ENCODE results near the gene LYPLA2. TPM values are rescaled to one million over a fixed set of nuclear protein-coding genes. Genes with fewer than 3 reads are reported as not detected.
A peak's percentile ranks its signal among the peaks of the same experiment; 100 is the strongest.

LYPLA2 gene
- total RNA-seq (15.8 TPM), polyA plus RNA-seq (40.6 TPM)

DNA sequence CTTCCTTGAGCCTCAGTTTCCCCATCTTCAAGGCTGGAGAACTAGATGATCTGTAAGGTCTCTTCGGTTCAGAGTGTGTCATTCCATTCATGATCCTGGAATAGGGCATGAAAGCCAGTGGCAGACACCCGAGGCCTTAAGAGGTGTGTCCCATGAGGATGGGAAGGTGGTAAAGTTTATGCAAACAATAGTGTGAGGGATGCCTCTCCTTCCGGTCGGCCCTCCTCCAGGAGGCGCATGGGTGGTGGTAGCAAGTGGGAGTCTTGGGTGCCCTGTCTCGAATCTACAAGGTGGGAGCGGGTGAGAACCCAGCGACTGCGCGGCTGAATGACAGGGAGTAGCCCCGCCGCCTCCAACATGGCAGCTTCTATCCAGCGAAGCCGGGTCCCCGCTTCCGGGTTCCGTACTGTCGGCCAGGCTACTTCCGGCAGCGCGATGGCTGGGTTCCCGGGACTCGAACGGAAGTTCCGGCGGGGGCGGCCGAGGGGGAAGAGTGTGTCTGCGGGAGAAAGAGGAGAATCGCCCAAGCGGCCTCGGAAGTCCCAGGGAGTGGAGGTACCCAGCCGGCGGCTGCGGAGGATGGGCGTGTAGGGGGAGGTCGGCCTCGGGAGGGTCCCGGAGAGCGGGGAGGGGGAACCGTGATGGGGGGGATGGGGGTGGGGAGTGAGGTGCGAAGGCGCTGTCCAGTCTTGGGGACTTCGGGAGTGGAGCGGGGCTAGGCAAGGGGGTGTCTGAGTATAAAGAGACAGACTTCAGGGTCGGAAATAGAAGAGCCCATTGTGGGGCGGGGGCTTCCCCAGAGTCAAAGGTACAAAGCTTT, at the start of gene LYPLA2:
Gene LYPLA2, plus strand, starts transcription at position 450 of the 820 bp plus-strand sequence. CDS start 1,538 bp downstream, outside the sequence.
- DNase-seq (ENCODE audit: extremely low spot score): peak; percentile 85
- 1% methylated on average over 47 of the region's 47 CpGs for WGBS
- Histone ChIP-seq H3K4me3 (ENCODE audit: low read depth, low read length) (peak within 1 kb of the TSS; percentile 83), H3K27ac (ENCODE audit: low read depth) (peak within 1 kb of the TSS; percentile 34), H3K4me1 (ENCODE audit: insufficient read depth) (no peaks in the 10 kb centered on the region), H3K36me3 (ENCODE audit: insufficient read depth) (no peaks in the 10 kb centered on the region)

DNA sequence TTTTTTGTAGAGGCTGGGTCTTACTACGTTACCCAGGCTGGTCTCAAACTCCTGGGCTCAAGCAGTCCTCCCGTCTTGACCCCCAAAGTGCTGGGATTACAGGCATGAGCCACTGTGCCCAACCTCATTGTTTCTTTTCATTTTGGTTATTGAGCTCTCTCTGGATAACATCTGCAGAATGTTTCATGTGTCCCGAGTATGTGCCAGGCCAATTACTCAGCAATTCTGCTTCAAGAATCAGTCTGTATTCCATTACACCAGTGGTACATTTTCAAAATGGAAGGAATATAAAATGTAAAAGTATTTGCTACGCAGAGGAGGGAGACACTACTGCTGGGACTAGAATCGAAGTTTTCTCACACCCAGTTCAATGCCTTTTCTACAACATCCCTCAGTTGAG, 49.3 kb upstream of the LYPLA2 start:
- Histone ChIP-seq H3K36me3 (ENCODE audit: insufficient read depth) (no peaks in the 10 kb centered on the region), H3K4me3 (ENCODE audit: low read depth, low read length) (no peak overlapping the region), H3K27ac (ENCODE audit: low read depth) (no peak overlapping the region), H3K4me1 (ENCODE audit: insufficient read depth) (no peaks in the 10 kb centered on the region)
- DNase-seq (ENCODE audit: extremely low spot score): no peak
- WGBS: 88% methylated on average over 5 of the region's 5 CpGs

DNA sequence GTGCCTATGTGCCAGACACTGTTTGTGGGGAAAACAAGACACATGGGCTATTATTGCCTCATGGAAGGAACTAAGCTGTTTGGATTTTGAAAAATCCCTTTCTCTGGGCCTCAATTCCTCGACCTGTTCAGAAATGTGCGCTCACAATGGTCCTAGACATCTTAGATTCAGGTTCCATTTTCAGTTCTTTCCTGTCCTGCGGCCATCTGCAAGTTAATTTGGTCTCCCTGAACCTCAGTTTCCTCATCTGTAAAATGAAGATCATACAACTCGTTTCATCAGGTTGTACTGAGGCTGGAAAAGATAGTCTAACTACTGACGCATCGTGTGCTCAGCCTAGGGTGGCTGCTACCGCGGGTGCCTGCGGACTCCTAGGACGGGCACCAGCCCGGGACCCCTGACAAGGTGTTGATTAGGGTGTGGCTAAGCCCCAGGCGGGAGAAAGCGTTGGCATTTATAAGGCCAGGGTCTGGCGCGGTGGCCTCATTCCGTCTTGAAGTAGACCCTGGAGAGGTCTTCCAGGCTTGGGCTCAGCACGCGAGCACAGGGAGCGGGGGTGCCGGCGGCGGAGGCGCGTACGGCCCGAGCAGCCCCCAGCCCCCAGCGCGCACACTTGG, 48.2 kb upstream of the LYPLA2 start:
- Histone ChIP-seq H3K4me1 (ENCODE audit: insufficient read depth) (no peaks in the 10 kb centered on the region), H3K36me3 (ENCODE audit: insufficient read depth) (no peaks in the 10 kb centered on the region), H3K4me3 (ENCODE audit: low read depth, low read length) (peak overlapping the region; percentile 93), H3K27ac (ENCODE audit: low read depth) (peak overlapping the region; percentile 90)
- no peak for DNase-seq (ENCODE audit: extremely low spot score)
- WGBS: 8% methylated on average over 28 of the region's 28 CpGs

DNA sequence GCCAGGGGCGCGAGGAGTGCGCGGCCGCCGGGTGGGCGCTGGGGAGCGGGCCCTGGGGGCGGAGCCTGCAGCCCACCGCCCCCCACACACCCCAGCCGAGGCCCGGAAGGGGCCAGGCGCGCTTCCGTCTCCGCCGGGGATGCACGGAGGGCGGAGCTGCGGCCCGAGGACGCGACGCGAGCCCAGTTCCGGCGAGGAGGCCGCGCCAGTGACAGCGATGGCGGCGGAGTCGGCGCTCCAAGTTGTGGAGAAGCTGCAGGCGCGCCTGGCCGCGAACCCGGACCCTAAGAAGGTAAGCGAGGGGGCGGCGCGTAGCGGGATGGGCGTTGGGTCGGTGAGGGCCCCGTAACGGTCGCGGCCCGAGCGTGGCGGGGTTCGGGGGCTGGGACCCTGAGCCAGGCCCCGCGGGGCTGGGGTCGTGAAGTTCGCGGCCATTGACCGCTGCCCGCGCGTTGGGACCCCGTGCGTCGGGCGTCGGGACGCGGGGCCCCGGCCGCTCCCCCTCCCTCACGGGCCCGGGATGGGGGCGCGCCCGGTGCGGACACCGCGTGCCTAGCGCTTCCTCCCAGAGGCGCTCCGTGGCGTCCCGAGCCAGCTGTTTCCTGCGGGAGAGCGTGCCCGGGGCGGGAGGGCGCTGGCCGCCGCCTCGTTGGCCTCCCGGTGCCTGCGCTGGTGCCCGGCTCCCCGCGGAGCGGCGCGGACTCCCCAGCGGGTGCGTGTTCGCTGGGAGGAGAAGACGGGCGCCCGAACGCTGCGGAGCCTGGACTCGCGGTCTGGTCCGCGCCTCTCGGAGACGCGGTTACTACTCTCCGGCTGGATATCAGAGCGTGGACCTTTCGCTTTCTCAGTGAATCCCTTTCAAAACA, 47.4 kb upstream of the LYPLA2 start, which contains the start of gene ELOA:
Gene ELOA, plus strand, starts transcription at position 185 of the 866 bp plus-strand sequence. Its CDS starts 33 bp downstream, at position 218.
- peak within 1 kb of the TSS; percentile 90 for H3K27ac ChIP-seq (ENCODE audit: low read depth)
- no peaks in the 10 kb centered on the region for H3K4me1 ChIP-seq (ENCODE audit: insufficient read depth)
- H3K36me3 ChIP-seq (ENCODE audit: insufficient read depth): no peaks in the 10 kb centered on the region
- under 1% methylated on average over 119 of the region's 119 CpGs for WGBS
- peak within 1 kb of the TSS; percentile 93 for H3K4me3 ChIP-seq (ENCODE audit: low read depth, low read length)
- peak; percentile 18 for DNase-seq (ENCODE audit: extremely low spot score)

DNA sequence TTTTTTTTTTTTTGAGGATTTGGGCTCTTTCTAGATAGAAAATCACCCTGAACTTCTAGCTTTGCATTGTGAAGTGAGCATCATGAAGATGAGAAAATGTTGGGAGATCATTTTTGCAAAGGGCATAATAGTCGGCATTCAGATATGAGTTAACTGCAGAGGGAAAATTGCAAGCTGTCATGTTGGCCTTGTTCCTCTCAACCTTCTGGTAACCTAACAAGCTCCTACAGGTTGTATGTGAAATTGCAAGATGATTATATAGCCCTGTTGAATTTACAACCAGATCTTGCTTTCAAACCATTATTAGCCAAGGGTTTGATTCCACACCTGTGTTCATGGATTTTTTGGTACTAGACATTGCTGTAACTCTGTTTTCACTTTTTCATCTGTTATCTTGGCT, 45.4 kb upstream of the LYPLA2 start:
- no peak overlapping the region for H3K4me3 ChIP-seq (ENCODE audit: low read depth, low read length)
- no peaks in the 10 kb centered on the region for H3K36me3 ChIP-seq (ENCODE audit: insufficient read depth)
- no peak overlapping the region for H3K27ac ChIP-seq (ENCODE audit: low read depth)
- no peak for DNase-seq (ENCODE audit: extremely low spot score)
- H3K4me1 ChIP-seq (ENCODE audit: insufficient read depth): no peaks in the 10 kb centered on the region
- WGBS: 63% methylated on average over 1 of the region's 1 CpG

DNA sequence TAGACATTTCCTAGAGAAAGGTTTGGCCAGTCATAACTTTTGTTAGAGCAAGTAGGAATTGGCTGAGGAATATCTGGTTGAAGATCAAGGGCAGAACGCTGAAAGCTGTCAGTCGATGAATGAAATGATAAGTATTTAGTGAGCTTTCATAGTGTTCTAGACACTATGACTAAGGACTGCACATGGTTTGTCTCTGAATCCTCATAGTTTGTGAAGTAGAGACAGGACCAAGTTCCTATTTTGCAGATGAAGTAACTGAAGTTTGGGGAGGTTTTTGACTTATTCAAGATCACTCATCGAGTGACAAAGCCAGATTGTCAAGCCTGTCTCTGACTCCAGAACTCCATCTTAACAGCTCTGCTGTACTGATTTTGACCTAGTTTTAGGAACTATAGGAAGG, 42.9 kb upstream of the LYPLA2 start:
- H3K4me1 ChIP-seq (ENCODE audit: insufficient read depth): no peaks in the 10 kb centered on the region
- 78% methylated on average over 3 of the region's 3 CpGs for WGBS
- H3K27ac ChIP-seq (ENCODE audit: low read depth): no peak overlapping the region
- H3K36me3 ChIP-seq (ENCODE audit: insufficient read depth): peaks cover 5% of the 10 kb centered on the region
- no peak for DNase-seq (ENCODE audit: extremely low spot score)
- no peak overlapping the region for H3K4me3 ChIP-seq (ENCODE audit: low read depth, low read length)

DNA sequence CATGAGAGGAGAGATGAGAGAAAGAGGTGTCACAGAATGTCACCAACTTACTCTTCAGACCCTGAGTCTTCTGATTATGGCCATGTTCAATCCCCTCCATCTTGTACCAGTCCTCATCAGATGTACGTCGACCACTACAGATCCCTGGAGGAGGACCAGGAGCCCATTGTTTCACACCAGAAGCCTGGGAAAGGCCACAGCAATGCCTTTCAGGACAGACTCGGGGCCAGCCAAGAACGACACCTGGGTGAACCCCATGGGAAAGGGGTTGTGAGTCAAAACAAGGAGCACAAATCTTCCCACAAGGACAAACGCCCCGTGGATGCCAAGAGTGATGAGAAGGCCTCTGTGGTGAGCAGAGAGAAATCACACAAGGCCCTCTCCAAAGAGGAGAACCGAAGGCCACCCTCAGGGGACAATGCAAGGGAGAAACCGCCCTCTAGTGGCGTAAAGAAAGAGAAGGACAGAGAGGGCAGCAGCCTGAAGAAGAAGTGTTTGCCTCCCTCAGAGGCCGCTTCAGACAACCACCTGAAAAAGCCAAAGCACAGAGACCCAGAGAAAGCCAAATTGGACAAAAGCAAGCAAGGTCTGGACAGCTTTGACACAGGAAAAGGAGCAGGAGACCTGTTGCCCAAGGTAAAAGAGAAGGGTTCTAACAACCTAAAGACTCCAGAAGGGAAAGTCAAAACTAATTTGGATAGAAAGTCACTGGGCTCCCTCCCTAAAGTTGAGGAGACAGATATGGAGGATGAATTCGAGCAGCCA, 39.7 kb upstream of the LYPLA2 start:
- H3K4me3 ChIP-seq (ENCODE audit: low read depth, low read length): no peak overlapping the region
- DNase-seq (ENCODE audit: extremely low spot score): no peak
- H3K36me3 ChIP-seq (ENCODE audit: insufficient read depth): peaks cover 12% of the 10 kb centered on the region
- H3K4me1 ChIP-seq (ENCODE audit: insufficient read depth): no peaks in the 10 kb centered on the region
- 69% methylated on average over 11 of the region's 11 CpGs for WGBS
- no peak overlapping the region for H3K27ac ChIP-seq (ENCODE audit: low read depth)

DNA sequence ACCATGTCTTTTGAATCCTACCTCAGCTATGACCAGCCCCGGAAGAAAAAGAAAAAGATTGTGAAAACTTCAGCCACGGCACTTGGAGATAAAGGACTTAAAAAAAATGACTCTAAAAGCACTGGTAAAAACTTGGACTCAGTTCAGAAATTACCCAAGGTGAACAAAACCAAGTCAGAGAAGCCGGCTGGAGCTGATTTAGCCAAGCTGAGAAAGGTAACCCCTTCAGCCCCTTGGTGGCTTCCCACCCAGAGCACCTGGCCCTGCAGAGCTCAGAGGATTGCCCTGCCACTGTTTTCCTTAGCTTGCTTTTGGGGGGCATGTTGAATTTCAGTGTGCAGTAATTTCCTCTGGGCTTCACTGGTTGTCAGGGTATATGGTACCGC, 39.1 kb upstream of the LYPLA2 start:
- WGBS: 83% methylated on average over 4 of the region's 4 CpGs
- no peaks in the 10 kb centered on the region for H3K4me1 ChIP-seq (ENCODE audit: insufficient read depth)
- no peak for DNase-seq (ENCODE audit: extremely low spot score)

DNA sequence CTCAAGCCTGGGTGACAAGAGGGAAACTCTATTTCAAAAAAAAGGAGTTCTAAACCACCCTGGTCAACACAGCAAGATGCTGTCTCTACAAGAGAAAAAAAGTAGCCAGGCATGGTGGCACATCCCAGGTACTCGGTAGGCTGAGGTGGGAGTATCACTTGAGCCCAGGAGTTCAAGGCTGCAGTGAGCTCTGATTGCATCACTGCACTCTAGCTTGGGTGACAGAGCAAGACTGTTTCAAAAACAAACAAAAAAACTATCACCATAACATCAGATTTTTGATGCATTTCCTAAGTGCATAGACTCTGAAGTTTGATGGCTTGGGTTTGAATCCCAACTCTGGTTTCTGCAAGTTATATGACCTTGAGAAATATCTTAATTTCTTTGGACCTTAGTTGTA, 38.0 kb upstream of the LYPLA2 start:
- no peak for DNase-seq (ENCODE audit: extremely low spot score)
- no peaks in the 10 kb centered on the region for H3K4me1 ChIP-seq (ENCODE audit: insufficient read depth)
- no peak overlapping the region for H3K4me3 ChIP-seq (ENCODE audit: low read depth, low read length)
- 91% methylated on average over 1 of the region's 1 CpG for WGBS
- peaks cover 12% of the 10 kb centered on the region for H3K36me3 ChIP-seq (ENCODE audit: insufficient read depth)
- no peak overlapping the region for H3K27ac ChIP-seq (ENCODE audit: low read depth)

More for the DNA sequence above, 39.1 kb upstream of the LYPLA2 start:
- Histone ChIP-seq H3K36me3 (ENCODE audit: insufficient read depth) (peaks cover 12% of the 10 kb centered on the region), H3K4me3 (ENCODE audit: low read depth, low read length) (no peak overlapping the region), H3K27ac (ENCODE audit: low read depth) (no peak overlapping the region)

DNA sequence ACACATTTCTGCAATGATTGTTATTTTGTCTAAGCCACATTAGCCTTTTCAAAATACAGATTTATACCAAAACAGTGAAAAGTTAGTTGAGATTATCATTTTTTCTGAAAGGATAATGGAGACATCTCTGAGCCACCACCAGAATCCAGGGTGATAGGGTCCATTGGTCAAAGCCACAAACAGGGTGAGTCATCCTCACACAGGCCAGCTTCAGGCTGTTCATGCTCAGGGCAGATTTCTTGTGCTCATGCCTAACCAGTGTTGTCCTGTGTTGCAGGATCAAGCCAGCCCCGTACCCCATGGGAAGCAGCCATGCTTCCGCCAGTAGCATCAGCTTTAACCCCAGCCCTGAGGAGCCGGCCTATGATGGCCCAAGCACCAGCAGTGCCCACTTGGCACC, 34.3 kb upstream of the LYPLA2 start:
- DNase-seq (ENCODE audit: extremely low spot score): no peak
- 94% methylated on average over 3 of the region's 3 CpGs for WGBS

DNA sequence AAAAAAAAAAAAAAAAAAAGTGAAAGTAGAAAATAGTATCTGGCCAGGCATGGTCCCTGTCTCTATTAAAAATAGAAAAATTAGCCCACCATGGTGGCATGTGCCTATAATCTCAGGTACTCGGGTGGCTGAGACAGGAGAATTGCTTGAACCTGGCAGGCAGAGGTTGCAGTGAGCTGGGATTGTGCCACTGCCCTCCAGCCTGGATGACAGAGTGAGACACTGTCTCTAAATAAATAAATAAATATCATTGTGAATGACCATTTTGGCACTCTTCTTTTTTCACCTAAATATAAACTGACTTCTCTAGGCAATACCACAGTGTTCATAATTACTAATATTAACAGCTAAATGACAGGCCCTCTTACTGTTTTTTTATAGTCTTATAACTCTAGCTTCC, 33.1 kb upstream of the LYPLA2 start:
- no peaks in the 10 kb centered on the region for H3K4me1 ChIP-seq (ENCODE audit: insufficient read depth)
- 84% methylated on average over 1 of the region's 1 CpG for WGBS
- no peak overlapping the region for H3K27ac ChIP-seq (ENCODE audit: low read depth)
- no peak for DNase-seq (ENCODE audit: extremely low spot score)
- H3K4me3 ChIP-seq (ENCODE audit: low read depth, low read length): no peak overlapping the region
- peaks cover 10% of the 10 kb centered on the region for H3K36me3 ChIP-seq (ENCODE audit: insufficient read depth)

More for the DNA sequence above, 34.3 kb upstream of the LYPLA2 start:
- no peaks in the 10 kb centered on the region for H3K4me1 ChIP-seq (ENCODE audit: insufficient read depth)
- peaks cover 15% of the 10 kb centered on the region for H3K36me3 ChIP-seq (ENCODE audit: insufficient read depth)
- H3K27ac ChIP-seq (ENCODE audit: low read depth): no peak overlapping the region
- no peak overlapping the region for H3K4me3 ChIP-seq (ENCODE audit: low read depth, low read length)

DNA sequence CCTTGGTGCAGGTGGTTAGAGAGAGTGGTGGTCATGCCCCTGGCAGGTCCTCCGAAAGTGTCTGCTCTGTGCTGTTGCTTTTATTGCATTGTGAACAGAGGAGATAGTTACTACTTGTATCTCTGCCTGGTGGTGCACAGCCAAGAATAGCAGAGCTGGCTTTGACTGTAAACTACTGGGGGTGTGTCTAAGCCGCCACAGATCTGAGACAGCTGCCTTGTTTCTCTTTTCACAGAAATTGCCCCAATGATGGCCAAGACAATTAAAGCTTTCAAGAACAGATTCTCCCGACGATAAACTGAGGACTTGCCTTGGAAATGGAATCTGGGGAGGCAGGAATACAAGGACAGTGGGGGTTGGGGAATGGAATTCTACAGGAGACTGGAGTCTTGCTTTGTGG, 31.7 kb upstream of the LYPLA2 start:
- peaks cover 8% of the 10 kb centered on the region for H3K36me3 ChIP-seq (ENCODE audit: insufficient read depth)

DNA sequence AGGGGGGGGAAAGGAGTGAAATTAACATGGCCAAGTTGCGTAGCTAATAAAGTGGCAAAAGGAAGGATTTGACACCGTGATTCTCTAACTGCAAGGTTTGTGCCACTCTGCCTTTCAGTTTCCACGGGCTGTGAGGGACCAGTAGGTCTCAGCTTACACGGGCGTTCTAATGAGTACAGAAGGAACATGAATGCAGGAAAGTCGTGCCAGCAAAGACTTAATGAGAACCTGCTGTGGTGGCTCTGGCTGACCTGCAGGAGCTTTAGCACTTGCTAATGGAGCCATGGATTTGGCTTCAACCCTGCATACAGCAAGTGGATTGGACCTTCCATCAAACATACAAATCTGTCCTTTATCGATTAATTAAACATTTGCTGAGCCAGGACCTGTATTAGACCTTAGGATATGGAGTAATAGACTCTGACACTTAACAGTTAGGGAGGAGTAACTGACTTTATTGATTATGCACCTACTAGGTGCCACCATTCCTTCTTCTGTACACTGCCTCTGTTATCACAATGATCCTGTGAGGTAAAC, 27.8 kb upstream of the LYPLA2 start:
- H3K36me3 ChIP-seq (ENCODE audit: insufficient read depth): peaks cover 3% of the 10 kb centered on the region
- no peak overlapping the region for H3K4me3 ChIP-seq (ENCODE audit: low read depth, low read length)
- no peak for DNase-seq (ENCODE audit: extremely low spot score)
- WGBS: 69% methylated on average over 7 of the region's 7 CpGs
- no peak overlapping the region for H3K27ac ChIP-seq (ENCODE audit: low read depth)
- no peaks in the 10 kb centered on the region for H3K4me1 ChIP-seq (ENCODE audit: insufficient read depth)

More for the DNA sequence above, 31.7 kb upstream of the LYPLA2 start:
- H3K4me3 ChIP-seq (ENCODE audit: low read depth, low read length): no peak overlapping the region
- WGBS: 23% methylated on average over 4 of the region's 4 CpGs
- no peaks in the 10 kb centered on the region for H3K4me1 ChIP-seq (ENCODE audit: insufficient read depth)
- DNase-seq (ENCODE audit: extremely low spot score): peak; percentile 54
- H3K27ac ChIP-seq (ENCODE audit: low read depth): no peak overlapping the region

Measured in urinary bladder (tissue), 4 donors.